ENCODE data around the gene CACYBP. TPM values are rescaled to one million over a fixed set of nuclear protein-coding genes. Genes with fewer than 3 reads are reported as not detected.
A peak's percentile ranks its signal among the peaks of the same experiment; 100 is the strongest.

Gene CACYBP
- total RNA-seq, 1 donor from 2014 or later = 254 TPM

GRCh38 chr1:174974711-174975119 lies 25.0 kb upstream of the CACYBP start:
- no peak for DNase-seq (ENCODE audit: low spot score)

- DNase-seq (ENCODE audit: low spot score) = no peak
These were observed 24.0 kb upstream of the CACYBP start for GRCh38 chr1:174975764-174976163.

- no peak for DNase-seq (ENCODE audit: low spot score)
These were observed 23.2 kb upstream of the CACYBP start for GRCh38 chr1:174976436-174977108.

GRCh38 chr1:174982971-174983689 lies 16.6 kb upstream of the CACYBP start:
- DNase-seq (ENCODE audit: low spot score) = peak; percentile 22

- DNase-seq (ENCODE audit: low spot score) = no peak
These were observed 14.8 kb upstream of the CACYBP start for GRCh38 chr1:174984952-174985351.

GRCh38 chr1:174988539-174988938 lies 11.2 kb upstream of the CACYBP start:
- DNase-seq (ENCODE audit: low spot score) = no peak

GRCh38 chr1:174988986-174989385 lies 10.8 kb upstream of the CACYBP start:
- no peak for DNase-seq (ENCODE audit: low spot score)

- no peak for DNase-seq (ENCODE audit: low spot score)
These were observed 10.1 kb upstream of the CACYBP start for GRCh38 chr1:174989536-174990220.

- DNase-seq (ENCODE audit: low spot score) = peak; percentile 17
These were observed 9.3 kb upstream of the CACYBP start for GRCh38 chr1:174990382-174990999.

GRCh38 chr1:174991473-174991872 lies 8.3 kb upstream of the CACYBP start:
- no peak for DNase-seq (ENCODE audit: low spot score)

- DNase-seq (ENCODE audit: low spot score) = no peak
These were observed 4.6 kb upstream of the CACYBP start for GRCh38 chr1:174995121-174995520.

- no peak for DNase-seq (ENCODE audit: low spot score)
These were observed 3.8 kb upstream of the CACYBP start for GRCh38 chr1:174995916-174996315.

GRCh38 chr1:174996476-174996875 lies 3.3 kb upstream of the CACYBP start:
- DNase-seq (ENCODE audit: low spot score) = no peak

GRCh38 chr1:174997041-174997440 lies 2.7 kb upstream of the CACYBP start:
- DNase-seq (ENCODE audit: low spot score) = no peak

GRCh38 chr1:174998569-174999215 lies 1.1 kb upstream of the CACYBP start:
- DNase-seq (ENCODE audit: low spot score) = peak; percentile 63

- peak; percentile 100 for DNase-seq (ENCODE audit: low spot score)
These were observed 371 bp upstream of the CACYBP start for GRCh38 chr1:174999216-174999935.

GRCh38 chr1:175000697-175001187 lies 995 bp downstream of the CACYBP start:
- no peak for DNase-seq (ENCODE audit: low spot score)

- no peak for DNase-seq (ENCODE audit: low spot score)
These were observed 3.3 kb downstream of the CACYBP start for GRCh38 chr1:175002910-175003517.

GRCh38 chr1:175003521-175003920 lies 3.8 kb downstream of the CACYBP start:
- no peak for DNase-seq (ENCODE audit: low spot score)

GRCh38 chr1:175005085-175005783 lies 5.5 kb downstream of the CACYBP start:
- no peak for DNase-seq (ENCODE audit: low spot score)

Measured in umbilical cord (tissue), 2 donors.